DMS79 (cell line): ENCODE measurements around the gene SPRED2.

Experiments used
- DNase-seq: peaks from one replicate; lab custom pipeline; 2025; lab: John Stamatoyannopoulos, UW

The SPRED2 gene, protein sequence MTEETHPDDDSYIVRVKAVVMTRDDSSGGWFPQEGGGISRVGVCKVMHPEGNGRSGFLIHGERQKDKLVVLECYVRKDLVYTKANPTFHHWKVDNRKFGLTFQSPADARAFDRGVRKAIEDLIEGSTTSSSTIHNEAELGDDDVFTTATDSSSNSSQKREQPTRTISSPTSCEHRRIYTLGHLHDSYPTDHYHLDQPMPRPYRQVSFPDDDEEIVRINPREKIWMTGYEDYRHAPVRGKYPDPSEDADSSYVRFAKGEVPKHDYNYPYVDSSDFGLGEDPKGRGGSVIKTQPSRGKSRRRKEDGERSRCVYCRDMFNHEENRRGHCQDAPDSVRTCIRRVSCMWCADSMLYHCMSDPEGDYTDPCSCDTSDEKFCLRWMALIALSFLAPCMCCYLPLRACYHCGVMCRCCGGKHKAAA

DNA sequence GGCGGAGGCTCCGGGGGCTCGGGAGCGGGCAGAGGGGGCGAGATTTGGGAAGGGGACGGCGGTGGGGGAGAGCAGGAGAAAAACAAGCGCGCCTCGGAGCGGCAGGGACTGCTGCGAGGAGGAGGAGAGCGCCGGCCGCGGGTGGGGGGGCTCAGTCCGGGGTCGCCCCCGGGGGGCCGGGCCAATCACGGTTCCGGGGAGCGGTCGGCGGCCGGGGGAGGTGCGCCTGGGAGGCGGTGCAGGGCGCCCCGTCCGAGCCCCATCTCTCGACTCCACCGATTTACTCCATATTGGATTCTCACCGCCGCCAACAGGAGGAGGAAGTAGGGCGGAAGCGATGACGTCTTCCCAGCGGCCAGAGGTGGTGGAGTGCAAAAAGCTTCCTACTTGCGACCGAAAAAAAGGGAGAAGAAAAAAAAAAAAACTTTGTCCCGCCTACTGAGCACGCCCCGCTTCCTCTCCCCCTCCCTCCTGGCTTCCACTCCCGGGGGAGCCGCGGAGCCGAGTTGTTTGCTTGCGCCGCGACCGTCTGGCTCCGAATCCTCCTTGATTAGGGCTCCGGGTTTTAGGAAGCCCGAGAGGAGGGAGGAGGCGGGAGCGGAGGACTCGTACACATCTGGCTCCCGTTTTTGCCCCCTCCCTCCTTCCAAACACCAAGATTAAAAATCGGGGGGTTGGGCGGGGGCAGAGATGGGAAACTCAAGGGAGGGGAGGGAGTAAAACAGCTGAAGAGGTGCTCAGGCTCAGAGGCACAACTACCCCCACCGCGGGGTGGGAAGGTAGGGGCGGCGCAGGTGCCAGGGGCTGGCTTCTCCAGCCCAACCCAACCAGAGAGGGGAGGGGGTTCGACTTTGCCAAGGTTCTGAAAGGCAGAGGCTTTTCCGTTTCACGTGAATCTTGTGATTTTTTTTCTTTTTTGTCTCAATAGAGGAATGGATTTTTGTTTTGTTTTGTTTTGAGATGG lies at the start of gene SPRED2:
Gene SPRED2 (minus strand): TSS at position 373 of the 964 bp plus-strand sequence. CDS start 612 bp downstream, outside the sequence.
- DNase-seq, result peak; percentile 95

DNA sequence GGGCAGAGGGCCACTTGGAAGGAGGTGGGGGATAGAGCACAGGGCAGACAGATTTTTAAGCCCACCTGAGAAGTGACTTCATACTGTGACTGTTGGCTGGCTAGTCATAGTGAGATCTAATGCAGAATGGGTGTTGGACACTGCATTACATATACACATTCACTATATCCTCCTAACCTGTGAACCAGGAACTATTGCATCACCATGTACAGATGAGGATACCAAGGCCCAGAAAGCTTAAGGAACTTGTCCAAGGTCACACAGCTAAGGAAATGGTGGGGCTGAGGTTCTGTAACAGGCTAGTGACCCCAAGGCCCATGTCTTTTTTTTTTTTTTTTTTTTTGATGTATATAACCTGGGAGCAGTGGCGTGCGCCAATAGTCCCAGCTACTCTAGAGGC lies 49.6 kb upstream of the SPRED2 start:
- no peak for DNase-seq

DNA sequence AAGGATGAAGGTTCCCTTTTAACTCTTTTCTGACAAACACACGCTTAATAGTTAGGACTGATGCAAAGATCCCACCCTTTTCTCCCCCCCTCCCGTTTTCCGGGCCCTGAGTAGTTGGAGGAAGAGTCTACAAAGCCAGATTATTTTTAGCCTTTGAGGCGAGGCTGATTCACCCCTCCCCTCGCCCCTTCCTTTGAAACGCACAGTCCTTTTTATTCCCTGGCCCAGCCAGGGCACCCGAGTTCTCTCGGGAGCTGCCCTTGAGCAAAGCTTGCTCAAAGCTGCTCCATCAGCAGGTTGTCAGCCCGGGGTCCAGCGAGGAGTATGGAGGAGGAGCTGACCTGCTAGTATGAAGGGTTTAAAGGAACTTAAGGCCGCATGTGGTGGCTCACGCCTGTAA lies 47.1 kb upstream of the SPRED2 start:
- no peak for DNase-seq

DNA sequence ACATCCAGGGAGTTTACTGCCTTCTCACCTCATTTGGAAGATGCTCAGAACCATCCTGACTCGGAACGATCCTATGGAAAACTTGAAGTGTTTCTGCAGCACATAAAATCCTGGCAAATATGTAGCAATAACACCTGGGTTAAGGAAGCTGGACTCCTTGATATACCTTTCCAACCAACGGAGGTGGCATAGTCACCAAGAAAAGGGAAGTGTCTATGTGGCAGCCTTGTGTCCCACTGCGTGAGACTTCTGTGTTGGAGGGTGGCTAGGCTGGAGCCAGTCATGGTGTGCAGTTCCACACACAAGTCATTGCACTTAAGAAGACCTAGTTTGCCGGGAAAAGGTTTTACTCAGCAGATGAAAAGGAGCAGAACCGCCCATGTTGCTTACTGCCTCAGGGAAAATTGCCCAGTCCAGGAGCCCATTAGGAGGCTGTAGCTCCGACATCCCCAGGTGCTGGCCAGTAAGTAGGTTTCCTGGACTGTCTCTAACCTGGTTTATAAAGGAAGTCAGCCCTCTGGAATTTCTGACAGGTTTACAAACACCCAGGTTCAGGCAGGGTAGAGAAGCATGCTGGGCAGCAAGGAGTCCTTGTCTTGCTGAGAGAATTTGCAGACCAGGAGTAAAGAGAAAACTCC lies 46.2 kb upstream of the SPRED2 start:
- no peak for DNase-seq

GRCh38 chr2:65477590-65477989 lies 45.2 kb upstream of the SPRED2 start:
- no peak for DNase-seq

GRCh38 chr2:65476778-65477177 lies 44.4 kb upstream of the SPRED2 start:
- DNase-seq, result no peak

DNA sequence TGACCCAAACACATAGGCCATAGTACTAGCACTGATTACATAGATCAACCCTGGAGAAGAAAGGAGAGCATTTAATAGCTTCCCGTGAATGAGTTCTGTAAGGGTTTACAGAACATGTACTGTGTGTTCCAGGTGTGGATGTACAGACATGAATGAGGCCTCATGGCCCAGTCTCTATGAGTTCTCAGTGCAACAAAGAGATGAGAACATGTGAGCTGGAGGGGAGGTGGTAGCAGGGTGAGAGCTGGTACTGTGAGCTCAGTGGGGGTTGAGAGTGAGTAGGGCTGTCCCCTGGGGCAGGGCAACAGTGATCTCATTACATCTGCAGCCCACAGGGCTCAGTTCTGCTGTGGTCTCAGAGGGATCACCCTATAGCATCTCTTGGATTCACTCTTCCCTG lies 42.6 kb upstream of the SPRED2 start:
- no peak for DNase-seq

GRCh38 chr2:65473045-65473444 lies 40.6 kb upstream of the SPRED2 start:
- DNase-seq, result no peak

GRCh38 chr2:65471409-65471808 lies 39.0 kb upstream of the SPRED2 start:
- no peak for DNase-seq

DNA sequence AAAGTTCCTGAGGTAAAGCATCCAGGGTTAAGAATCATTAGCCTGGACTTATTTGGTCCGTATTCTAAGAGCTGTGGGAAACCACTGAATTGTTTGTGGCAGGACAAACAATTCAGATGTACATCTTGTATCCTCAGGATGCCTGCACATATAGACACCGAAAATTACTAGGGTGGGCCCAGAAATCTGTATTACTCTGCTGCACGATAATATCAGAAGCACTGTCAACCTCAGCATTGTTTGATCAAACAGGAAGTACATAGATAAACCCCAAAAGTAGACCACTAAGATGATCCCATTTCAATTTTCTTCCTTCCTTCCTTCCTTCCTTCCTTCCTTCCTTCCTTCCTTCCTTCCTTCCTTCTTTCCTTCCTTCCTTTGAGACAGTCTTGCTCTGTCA lies 34.2 kb upstream of the SPRED2 start:
- no peak for DNase-seq

DNA sequence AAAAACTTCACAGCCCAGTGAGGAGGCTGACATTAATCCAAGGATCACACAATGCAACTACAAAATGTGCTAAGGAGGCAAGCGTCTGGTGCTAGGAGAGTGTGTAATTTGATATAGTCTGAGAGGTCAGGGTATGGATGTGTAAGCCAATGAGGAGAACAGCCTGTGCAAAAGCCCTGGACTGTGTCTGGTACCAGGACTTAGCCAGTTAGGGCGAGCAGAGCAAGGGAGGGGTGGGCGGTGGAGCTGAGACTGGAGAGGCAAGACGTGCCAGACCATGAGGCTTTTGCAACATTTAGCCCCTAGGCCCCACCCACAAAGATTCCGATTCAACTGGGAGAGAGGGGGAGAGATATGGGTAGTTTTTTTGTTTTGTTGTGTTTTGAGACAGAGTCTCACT lies 33.5 kb upstream of the SPRED2 start:
- no peak for DNase-seq

DNA sequence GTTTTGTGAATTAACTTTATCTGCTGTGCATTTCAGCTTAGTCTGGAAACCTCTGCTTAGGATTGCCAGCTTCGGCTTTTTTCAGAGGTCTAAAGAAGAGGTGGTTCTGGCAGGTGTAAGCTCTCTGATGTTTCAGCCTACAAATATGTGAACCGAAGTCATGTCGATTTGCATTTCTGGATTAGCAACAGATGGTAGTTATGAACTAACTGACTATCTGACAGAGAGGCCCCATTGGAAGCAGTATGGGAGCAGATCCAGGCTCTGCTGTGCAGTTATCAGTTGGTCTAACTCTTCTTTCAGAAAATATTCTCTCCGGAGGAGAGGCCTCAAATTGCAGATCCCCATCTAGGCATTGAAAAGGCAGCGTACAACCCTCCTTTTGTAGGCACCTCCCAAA lies 32.7 kb upstream of the SPRED2 start:
- no peak for DNase-seq

GRCh38 chr2:65464604-65465003 lies 32.2 kb upstream of the SPRED2 start:
- no peak for DNase-seq

DNA sequence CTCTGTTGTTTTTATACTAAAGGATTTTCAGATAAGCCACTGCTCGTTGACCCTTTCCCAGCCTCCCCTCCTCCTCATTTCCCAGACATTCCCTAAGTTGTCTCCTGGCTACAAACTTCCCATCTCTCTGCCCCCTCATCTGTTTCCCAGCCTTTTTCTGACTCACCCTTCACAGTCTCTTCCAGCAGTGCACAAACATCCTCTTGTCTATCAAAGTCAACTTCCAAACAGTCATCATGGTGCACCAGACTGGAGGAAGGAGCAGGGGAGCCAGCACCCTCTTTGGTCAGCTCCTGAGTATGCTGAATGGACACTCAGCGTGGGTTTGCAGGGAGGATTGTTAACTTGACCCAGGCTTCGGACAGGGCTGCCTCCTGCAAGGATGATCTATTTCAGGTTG lies 26.6 kb upstream of the SPRED2 start:
- no peak for DNase-seq

GRCh38 chr2:65456886-65457285 lies 24.5 kb upstream of the SPRED2 start:
- no peak for DNase-seq

- DNase-seq, result no peak
These were observed 23.7 kb upstream of the SPRED2 start for GRCh38 chr2:65456064-65456463.

DNA sequence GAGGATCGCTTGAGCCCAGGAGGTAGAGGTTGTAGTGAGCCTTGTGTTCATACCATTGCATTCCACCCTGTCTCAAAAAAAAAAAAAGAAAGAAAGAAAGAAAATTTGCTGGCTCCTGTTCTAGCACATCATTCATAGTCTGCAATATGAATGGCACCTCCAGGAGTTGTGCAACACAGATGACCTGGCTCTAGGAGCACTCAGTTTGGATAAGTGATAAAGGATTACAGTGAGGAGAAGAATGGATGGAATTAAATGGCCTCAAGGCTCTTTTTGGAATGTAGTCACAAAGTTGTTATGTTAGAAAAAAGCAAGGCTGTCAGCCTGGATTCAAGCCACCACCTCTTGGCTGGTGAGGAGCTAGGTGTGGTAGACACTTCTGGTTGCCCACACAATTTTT lies 21.5 kb upstream of the SPRED2 start:
- DNase-seq, result no peak

DNA sequence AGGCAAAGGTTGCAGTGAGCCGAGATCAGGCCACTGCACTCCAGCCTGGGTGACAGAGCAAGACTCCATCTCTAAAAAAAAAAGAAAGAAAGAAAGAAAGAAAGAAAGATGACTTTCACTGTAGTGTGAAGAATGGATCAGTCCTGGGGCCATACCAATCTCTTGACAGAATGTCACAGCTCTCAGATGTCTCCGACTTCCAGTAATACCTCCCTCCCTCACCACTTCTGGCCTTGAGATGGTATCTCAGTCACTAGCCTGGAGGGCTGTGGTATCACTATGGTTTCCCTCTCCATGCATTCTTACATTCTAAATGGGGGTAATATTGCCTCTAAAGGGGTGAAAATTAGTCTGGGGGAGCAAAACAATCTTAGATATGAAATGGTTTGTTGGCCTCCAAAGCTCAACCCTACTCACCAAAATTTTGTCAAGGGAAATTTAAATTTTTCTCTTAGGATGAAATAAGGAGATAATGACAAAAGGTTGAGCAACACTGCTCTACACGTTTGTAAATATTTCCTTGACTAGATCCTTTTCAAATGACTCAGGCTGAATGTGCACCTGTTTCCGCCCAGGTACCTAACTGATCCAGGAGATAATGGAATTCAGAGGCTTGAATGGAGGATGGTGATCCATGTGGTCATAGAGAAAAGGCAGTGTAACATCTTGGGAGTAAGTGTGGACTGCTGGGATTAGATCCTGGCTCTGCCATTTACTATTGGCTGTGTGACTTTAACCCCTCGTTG lies 19.9 kb upstream of the SPRED2 start:
- no peak for DNase-seq

- no peak for DNase-seq
These were observed 18.4 kb upstream of the SPRED2 start for GRCh38 chr2:65450810-65451209.

- DNase-seq, result no peak
These were observed 18.0 kb upstream of the SPRED2 start for GRCh38 chr2:65450393-65450792.

DNA sequence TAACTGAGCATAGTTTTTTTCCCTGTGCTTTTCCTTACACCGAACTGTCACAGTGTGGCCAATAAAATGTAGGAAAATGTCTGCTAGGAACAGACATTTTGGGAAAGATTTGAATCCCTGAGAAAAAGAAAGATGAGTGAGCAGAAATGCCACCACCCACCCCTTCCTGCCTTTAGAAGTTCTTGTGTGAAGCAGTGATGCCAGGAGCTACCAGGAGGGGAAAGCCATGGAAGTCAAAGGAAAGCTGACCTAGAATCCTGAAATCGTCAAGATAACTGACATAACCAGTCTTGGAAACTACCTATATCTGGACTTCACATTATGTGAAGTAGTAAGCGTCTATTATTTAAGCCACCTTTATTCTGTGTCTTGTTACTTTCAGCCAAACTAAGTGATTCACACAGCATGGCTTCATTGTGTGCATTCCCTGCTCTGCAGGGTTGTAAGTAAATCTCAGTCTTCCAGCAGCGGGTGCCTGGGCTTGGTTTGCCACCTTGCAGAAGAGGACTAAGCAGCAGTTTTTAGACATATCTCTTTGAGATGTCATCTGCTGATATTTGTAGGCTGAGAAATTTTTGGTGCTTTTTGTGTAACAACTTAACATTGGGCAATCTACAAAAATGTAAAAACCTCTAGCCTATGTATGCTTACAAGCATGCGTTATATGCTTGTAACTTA lies 11.2 kb upstream of the SPRED2 start:
- DNase-seq, result no peak
